ENCODE results near the gene COBL. TPM values are rescaled to one million over a fixed set of nuclear protein-coding genes. Genes with fewer than 3 reads are reported as not detected.

COBL gene
- total and polyA plus RNA-seq, 2 of the 8 experiments (the other 6 are each of a cell fraction or from before 2014, with no cell fraction given): 13.8 to 40.4 TPM

GRCh38 chr7:51040787-51041186 lies 275.8 kb downstream of the COBL start:
- no peak overlapping the region for H3K18ac ChIP-seq (ENCODE audit: extremely low read depth, low read length)
- H3K27me3 ChIP-seq (replicated peaks in 1 of 4; ENCODE audit: control insufficient read depth in 3 of 4, extremely low read depth in 1 of 4, insufficient read depth in 3 of 4, low read length in 3 of 4): no peaks in the 10 kb centered on the region
- no peak overlapping the region for H2BK15ac ChIP-seq (ENCODE audit: low read length)
- no peak overlapping the region for H3K27ac ChIP-seq (ENCODE audit: low read depth, low read length)
- H2AK5ac ChIP-seq (ENCODE audit: low read depth, low read length): no peak overlapping the region
- CTCF ChIA-PET (ENCODE audit: partially characterized antibody): interaction anchor here (1.0 kb wide), 1 partner anchor 43 kb away, joined by 4 read pairs; no protein-coding TSS in a partner anchor
- H2BK20ac ChIP-seq (ENCODE audit: low read length): no peak overlapping the region
- H2BK120ac ChIP-seq (replicated peaks; ENCODE audit: low read depth, low read length): no peak overlapping the region
- DNase-seq (ENCODE audit: low read depth in 1 of 2, low spot score in 2 of 2) (no peak), FAIRE-seq (no peak)
- 0 out of 2 replicates have a peak, but pooled peaks cover 2% of the 10 kb centered on the region for H3K23me2 ChIP-seq (ENCODE audit: low read depth, low read length)
- H3K4me1 ChIP-seq (replicated peaks in 1 of 4; ENCODE audit: control insufficient read depth in 3 of 4, insufficient read depth in 4 of 4, low read length in 3 of 4): 0 out of 7 replicates have a peak, but pooled peaks cover 0 to 2% (median 0%) of the 10 kb centered on the region in 4 experiments
- no peaks in the 10 kb centered on the region for H3K79me2 ChIP-seq (ENCODE audit: control insufficient read depth in 1 of 2, insufficient read depth in 2 of 2, low read length in 2 of 2)
- no peak overlapping the region for H3K9ac ChIP-seq (replicated peaks in 1 of 4; ENCODE audit: extremely low read depth in 1 of 4, low read depth in 3 of 4, low read length in 3 of 4)
- no peak overlapping the region for H3K4ac ChIP-seq (replicated peaks; ENCODE audit: insufficient read length, low read depth, low read length)
- H4K20me1 ChIP-seq (replicated peaks in 1 of 2; ENCODE audit: control insufficient read depth in 1 of 2, insufficient read depth in 2 of 2, low read length in 2 of 2): peaks cover 0 to 3% of the 10 kb centered on the region in 2 experiments
- peaks cover 0 to 5% of the 10 kb centered on the region in 2 experiments; a peak in 1 of 4 replicates for H3K9me3 ChIP-seq (ENCODE audit: insufficient read depth in 2 of 2, low read depth in 1 of 2, low read length in 1 of 2)
- POLR2A ChIA-PET (ENCODE audit: partially characterized antibody): no interaction called here
- no peak overlapping the region for H2AFZ ChIP-seq (ENCODE audit: low read length)
- H3K56ac ChIP-seq (replicated peaks; ENCODE audit: insufficient read length, low read depth, low read length): no peak overlapping the region
- TF ChIP-seq CREB1 (IDR thresholded peaks at IDR 0.05): no peak
- no peak for TF ChIP-seq RNF2 (IDR thresholded peaks at IDR 0.05; ENCODE audit: borderline replicate concordance, low read depth, low read length, missing control alignments, poor library complexity, severe bottlenecking)
- TF ChIP-seq SRF (IDR thresholded peaks at IDR 0.05; ENCODE audit: low read depth, low read length): no peak
- TF ChIP-seq SP4 (IDR thresholded peaks at IDR 0.05; ENCODE audit: low read length): no peak
- no peak overlapping the region for H2BK5ac ChIP-seq (ENCODE audit: low read depth, low read length)
- no peak overlapping the region for H3K23ac ChIP-seq (ENCODE audit: insufficient read length)
- no peaks in the 10 kb centered on the region for H3K79me1 ChIP-seq (ENCODE audit: low read depth, low read length)
- no peak overlapping the region for H4K91ac ChIP-seq (replicated peaks; ENCODE audit: insufficient read length, low read length)
- H3K14ac ChIP-seq (ENCODE audit: insufficient read length): no peak overlapping the region
- no peaks in the 10 kb centered on the region for H3K36me3 ChIP-seq (ENCODE audit: control insufficient read depth in 2 of 4, insufficient read depth in 4 of 4, low read length in 3 of 4)
- 70% methylated on average over 6 of the region's 6 CpGs; no CpG with 5 or more reads in 1 of the 2 experiments for WGBS, 2 experiments (ENCODE audit: extremely low coverage in 1 of 2, insufficient coverage in 1 of 2, insufficient read length in 1 of 2, insufficient replicate concordance in 2 of 2, low coverage in 1 of 2, low lambda C conversion rate in 2 of 2, missing lambda C conversion rate in 1 of 2)
- H3K4me2 ChIP-seq (ENCODE audit: insufficient read depth in 1 of 2, low read depth in 2 of 2, low read length in 2 of 2): no peak overlapping the region
- H4K8ac ChIP-seq (ENCODE audit: extremely low read depth, insufficient read depth, low read length): no peak overlapping the region
- H2BK12ac ChIP-seq (ENCODE audit: low read depth, low read length): no peak overlapping the region
- H3K4me3 ChIP-seq (ENCODE audit: extremely low read depth in 1 of 4, insufficient read depth in 2 of 4, low read depth in 3 of 4, low read length in 4 of 4): no peak overlapping the region
- no peak overlapping the region for H4K5ac ChIP-seq (ENCODE audit: insufficient read length, low read depth, low read length)
